ENCODE results near the gene FJX1.

FJX1 gene

GRCh38 chr11:35617687-35618496 is at the start of gene FJX1:
Gene FJX1, plus strand, starts transcription at chr11:35618460. Its CDS starts 177 bp downstream, at chr11:35618637.
- no peak for FAIRE-seq
- peak; percentile 66 for DNase-seq (ENCODE audit: extremely low spot score, insufficient read length, low read depth)

- FAIRE-seq: no peak
These were observed 46.6 kb upstream of the FJX1 start for GRCh38 chr11:35571696-35572095.

DNA sequence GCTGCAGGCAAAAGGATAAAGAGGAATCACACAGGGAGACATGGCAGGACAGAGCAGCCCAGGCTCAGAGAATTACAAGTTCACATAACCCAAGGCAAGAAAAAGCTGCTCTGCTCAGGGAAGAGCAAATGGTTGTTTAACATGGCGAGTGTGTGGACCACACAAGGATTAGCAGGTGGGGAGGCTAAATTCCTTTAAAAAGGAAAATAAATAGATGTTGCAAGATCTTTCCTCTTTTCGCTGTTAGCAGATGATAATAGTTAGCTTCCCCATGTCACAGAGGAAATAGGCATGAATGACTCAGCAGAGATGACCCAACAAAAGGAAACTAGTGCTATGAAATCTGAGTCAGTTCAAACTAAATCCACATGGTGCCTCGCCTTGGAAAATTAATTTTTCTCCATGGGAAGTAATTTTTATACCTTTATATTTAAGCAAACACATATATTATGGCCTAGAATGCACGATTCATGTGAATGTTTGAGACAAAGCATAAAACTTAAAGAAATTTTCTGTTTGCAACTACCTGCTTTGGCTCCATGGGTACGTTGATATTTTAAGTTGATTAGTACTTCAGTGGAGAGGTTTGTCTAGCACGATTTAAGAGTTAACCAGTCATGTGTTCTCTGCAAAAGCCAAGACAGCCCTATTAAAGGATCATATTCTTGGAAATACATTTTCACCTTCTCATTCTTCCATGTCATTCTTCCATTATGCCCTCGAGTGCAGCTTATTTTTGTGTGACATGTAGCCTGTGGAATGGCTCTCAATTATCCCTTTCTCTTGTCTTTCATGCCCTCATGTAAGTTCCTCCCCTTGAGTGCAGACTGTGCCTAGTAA is 38.5 kb upstream of the FJX1 start:
- FAIRE-seq (no peak), DNase-seq (ENCODE audit: extremely low spot score, insufficient read length, low read depth) (no peak)

More at GRCh38 chr11:35571696-35572095, 46.6 kb upstream of the FJX1 start:
- no peak for DNase-seq (ENCODE audit: extremely low spot score, insufficient read length, low read depth)

DNA sequence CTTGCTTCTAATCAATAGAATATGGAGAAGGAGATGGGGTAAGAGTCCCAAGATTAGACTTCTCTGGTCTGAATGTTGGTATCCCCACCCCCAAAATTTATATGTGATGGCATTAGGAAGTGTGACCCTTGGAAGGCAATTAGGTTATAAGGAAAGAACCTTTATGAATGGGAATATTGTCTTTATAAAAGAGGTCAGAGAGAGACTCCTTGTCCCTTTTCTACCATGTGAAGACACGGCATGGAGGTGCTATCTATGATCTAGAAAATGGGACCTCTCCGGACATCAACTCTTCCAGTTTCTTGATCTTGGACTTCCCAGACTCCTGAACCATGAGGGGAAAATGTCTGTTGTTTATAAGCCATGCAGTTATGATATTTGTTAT is 37.9 kb upstream of the FJX1 start:
- DNase-seq (ENCODE audit: extremely low spot score, insufficient read length, low read depth) (no peak), FAIRE-seq (no peak)

- DNase-seq (ENCODE audit: extremely low spot score, insufficient read length, low read depth) (no peak), FAIRE-seq (no peak)
These were observed 36.2 kb upstream of the FJX1 start for GRCh38 chr11:35582033-35582432.

- FAIRE-seq: no peak
These were observed 35.1 kb upstream of the FJX1 start for GRCh38 chr11:35583126-35583525.

GRCh38 chr11:35583843-35584242 is 34.4 kb upstream of the FJX1 start:
- no peak for FAIRE-seq
- no peak for DNase-seq (ENCODE audit: extremely low spot score, insufficient read length, low read depth)

More at GRCh38 chr11:35583126-35583525, 35.1 kb upstream of the FJX1 start:
- DNase-seq (ENCODE audit: extremely low spot score, insufficient read length, low read depth): no peak

GRCh38 chr11:35584321-35584720 is 33.9 kb upstream of the FJX1 start:
- DNase-seq (ENCODE audit: extremely low spot score, insufficient read length, low read depth) (no peak), FAIRE-seq (no peak)

DNA sequence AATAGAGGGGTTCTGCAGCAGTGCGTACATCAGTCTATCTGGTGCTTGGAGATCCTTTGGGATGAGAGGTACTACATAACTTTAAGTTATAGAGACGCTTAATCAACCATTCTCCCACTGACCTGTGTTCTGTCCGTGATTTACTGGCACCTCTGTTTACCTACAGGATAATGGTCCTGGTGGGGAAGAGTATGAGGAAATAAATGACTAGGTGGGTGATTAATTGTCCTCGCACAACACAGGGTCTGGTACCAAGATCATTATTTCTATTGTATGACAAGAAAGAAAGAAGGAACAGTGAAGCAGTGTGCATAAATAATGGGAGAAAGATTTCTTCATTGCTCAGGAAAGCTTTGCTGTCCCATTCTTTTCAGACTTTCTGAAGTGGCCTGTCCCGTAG is 32.8 kb upstream of the FJX1 start:
- FAIRE-seq (no peak), DNase-seq (ENCODE audit: extremely low spot score, insufficient read length, low read depth) (no peak)

DNA sequence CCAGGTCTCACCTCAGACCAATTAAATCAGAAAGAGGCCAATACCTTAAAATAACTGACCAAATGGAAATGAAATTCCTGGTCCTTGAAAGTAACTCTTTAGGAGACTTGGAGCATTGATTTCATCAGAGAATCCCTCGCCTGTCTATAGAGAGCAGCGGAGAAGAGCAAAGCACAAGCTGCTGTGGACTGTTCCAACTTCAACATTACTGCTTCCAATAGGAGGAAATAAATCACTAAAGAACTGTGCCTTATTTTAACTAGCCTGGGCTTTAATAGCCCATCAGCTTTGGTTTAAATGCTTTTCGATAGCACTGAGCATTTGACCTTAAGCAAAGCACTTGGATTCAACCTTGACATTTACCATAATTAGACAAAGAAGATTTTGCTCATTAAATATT is 32.0 kb upstream of the FJX1 start:
- FAIRE-seq: no peak
- no peak for DNase-seq (ENCODE audit: extremely low spot score, insufficient read length, low read depth)

DNA sequence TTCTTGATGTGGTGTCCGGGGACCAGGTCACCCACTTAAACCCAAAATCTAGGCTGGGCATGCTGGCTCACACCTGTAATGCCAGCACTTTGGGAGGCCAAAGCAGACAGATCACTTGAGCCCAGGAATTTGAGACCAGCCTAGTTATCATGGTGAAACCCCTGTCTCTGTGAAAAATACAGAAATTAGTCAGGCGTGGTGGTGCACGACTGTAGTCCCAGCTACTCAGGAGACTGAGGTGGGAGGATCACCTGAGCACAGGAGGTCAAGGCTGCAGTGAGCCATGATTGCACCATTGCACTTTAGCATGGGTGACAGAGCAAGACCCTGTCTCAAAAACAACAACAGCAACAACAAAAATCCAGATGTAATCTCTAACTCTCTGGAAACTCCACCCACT is 30.3 kb upstream of the FJX1 start:
- DNase-seq (ENCODE audit: extremely low spot score, insufficient read length, low read depth) (no peak), FAIRE-seq (no peak)

DNA sequence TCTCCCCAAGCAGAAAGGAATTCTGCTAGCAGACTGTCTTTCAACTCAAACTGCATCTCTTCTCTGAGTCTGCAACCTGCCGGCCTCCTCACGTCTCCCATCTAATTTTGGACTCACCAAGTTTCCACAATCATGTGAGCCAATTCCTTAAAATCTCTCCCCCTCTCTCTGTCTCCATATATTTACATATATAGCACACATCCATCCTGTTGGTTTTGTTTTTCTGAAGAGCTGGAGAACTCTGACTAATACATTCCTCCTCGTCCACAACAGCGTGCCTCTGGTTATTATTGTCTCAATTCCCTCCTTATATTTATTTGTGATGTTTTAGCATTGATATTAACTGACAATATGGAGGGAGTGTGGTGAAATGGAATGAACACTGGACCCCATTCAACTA is 29.6 kb upstream of the FJX1 start:
- FAIRE-seq: no peak
- DNase-seq (ENCODE audit: extremely low spot score, insufficient read length, low read depth): no peak

- DNase-seq (ENCODE audit: extremely low spot score, insufficient read length, low read depth): no peak
- FAIRE-seq: no peak
These were observed 29.0 kb upstream of the FJX1 start for GRCh38 chr11:35589281-35589680.

DNA sequence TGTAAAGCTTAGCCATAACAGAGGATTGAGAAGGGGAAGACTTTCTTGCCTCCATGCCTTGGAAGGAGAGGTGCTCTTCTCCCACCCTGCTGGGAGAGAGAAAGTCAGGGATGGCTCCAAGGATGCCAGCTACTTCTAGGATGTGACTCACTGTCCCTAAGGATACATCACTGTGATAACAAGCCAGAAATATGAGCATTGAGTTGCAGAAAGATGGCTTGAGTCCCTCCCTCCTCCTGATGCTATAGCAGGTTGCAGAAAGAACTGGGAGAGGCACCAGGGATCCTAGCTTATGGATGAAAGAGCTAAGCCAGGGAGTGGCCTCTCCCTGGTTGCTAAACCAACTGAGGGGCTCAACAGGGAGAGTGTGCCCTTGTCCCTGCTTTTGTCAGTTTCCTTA is 27.8 kb upstream of the FJX1 start:
- no peak for FAIRE-seq

DNA sequence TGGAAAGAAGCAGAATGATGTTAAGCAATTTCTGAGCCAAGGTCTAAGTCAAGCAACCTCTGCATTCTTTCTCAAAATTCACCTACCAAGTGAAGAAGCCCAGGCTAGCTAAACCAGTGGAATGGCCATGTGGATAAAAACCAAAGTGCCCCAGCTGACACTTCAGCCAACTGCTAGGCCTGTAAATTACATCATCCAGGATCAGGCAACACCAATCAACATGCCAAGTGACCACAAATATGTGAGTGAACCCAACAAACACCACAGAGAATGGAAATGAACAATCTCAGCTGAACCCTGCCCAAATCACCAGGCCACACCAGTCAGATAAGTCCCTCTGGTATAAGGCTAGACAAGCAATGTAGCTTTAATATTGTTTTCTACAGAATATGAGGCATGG is 25.1 kb upstream of the FJX1 start:
- DNase-seq (ENCODE audit: extremely low spot score, insufficient read length, low read depth) (no peak), FAIRE-seq (no peak)

More for the DNA sequence above, 27.8 kb upstream of the FJX1 start:
- no peak for DNase-seq (ENCODE audit: extremely low spot score, insufficient read length, low read depth)

DNA sequence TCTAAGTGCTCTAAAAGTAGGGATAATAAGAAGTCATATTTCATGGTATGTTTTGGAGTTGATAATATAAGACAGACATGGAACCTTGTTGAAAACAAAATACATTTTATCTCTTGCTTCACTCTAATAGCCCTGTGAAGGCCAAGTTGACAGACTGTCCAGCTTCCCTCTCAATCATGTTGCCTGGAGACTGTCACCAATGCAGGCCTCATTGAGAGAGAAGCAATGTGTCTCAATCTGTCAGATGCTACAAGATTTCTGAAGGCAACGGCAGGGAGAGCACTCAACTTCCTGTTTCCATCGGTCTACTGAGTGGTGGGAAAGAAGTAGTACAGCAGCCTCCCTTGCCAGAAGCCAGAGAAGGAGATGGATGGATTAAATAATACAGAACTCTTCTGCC is 23.6 kb upstream of the FJX1 start:
- no peak for FAIRE-seq

GRCh38 chr11:35598254-35599125 is 19.8 kb upstream of the FJX1 start:
- no peak for DNase-seq (ENCODE audit: extremely low spot score, insufficient read length, low read depth)
- no peak for FAIRE-seq

More for the DNA sequence above, 23.6 kb upstream of the FJX1 start:
- DNase-seq (ENCODE audit: extremely low spot score, insufficient read length, low read depth): no peak

GRCh38 chr11:35600331-35600838 is 17.9 kb upstream of the FJX1 start:
- no peak for FAIRE-seq
- no peak for DNase-seq (ENCODE audit: extremely low spot score, insufficient read length, low read depth)

- DNase-seq (ENCODE audit: extremely low spot score, insufficient read length, low read depth) (no peak), FAIRE-seq (no peak)
These were observed 16.0 kb upstream of the FJX1 start for GRCh38 chr11:35602160-35602793.

DNA sequence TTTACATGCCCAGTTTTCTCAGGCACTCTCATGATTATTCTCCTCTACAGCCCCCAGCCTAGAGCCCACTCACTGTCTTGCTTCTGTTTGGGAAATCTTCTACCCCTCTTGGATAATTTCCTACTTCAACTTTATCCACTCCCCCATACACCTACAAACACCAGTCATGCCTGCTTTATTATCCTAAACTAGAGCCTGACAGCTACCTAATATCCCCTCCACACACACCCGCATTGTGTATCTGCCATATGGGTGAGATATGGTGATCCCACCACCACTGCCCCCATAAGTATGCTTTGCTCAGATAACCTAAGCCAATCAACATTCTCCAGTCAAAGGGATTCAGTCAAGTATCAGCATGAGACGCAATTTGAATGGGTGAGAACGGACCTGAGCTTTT is 15.3 kb upstream of the FJX1 start:
- DNase-seq (ENCODE audit: extremely low spot score, insufficient read length, low read depth): no peak

More for the DNA sequence above, 15.3 kb upstream of the FJX1 start:
- FAIRE-seq: no peak
